NCI-H2081 (cell line): Measurements from ENCODE around the gene GDI1.
A peak's percentile ranks its signal among the peaks of the same experiment; 100 is the strongest.

Experiments used
- DNase-seq, 2 experiments: peaks; one replicate each; lab custom pipeline; 2025; lab: John Stamatoyannopoulos, UW

The GDI1 gene

GRCh38 chrX:154481911-154482601, 45.1 kb downstream of the GDI1 start:
- no peak for DNase-seq

GRCh38 chrX:154482786-154483185, 45.8 kb downstream of the GDI1 start:
- no peak for DNase-seq

DNA sequence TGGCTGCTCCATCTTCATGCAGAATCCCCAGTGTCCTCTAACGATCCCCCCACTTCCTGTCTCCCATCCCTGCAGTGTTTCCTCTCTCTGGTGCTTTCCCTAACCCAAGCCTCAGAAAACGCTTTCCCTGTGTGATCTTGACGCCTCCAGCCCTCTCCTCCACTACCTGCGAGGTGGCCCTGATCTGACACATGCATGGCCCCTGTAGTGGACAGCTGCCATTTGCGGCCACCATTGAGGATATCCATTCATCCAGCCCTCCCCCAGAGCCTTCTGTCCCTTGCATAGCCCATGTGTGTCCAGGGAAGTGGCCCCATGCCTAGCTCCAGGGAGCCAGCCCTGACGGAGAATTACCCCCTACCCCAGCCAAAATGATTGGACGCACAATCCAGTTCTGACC, 46.4 kb downstream of the GDI1 start:
- DNase-seq = no peak

DNA sequence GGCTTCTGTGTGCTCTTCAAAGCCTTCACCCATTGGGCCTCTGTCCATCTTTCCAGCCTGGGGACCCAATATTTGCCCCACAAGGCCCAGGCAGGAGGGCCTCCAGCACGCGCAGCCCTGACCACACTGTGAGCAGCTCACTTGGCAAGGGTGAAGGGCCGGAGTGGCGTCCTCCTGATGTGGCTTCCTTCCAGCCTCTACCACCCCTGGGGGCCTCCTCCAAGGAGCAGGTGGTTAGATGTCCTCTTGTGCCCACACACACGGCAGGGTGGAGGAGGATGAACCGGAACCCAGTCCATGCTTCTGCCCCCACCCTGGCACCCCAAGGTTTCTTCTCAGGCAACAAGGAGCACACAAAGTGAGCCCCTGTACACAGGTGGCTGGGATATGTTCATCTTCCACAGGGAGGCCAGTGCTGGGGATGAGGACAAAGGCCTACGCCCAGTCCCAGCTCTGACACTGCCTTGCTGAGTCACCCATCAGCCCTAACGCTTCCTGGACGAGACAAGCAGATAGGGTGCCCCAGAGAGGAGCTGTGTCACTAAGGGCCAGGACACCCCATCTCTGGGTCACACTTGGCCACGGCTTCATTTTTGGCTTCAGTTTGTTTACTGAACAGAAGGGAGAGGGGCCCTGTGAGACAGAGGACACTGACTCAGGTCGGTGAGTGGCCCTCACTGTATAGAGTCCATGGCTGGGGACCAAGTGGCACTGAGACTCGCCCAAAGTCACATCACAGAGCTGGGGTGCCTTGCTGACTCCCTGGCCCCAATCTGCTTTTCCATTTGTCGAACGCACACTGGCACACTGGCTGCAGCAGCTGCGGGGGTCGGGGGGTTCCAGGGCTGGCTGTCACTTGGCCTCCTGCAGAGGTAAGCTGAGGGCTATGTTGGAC, 47.5 kb downstream of the GDI1 start:
- DNase-seq = no peak

DNA sequence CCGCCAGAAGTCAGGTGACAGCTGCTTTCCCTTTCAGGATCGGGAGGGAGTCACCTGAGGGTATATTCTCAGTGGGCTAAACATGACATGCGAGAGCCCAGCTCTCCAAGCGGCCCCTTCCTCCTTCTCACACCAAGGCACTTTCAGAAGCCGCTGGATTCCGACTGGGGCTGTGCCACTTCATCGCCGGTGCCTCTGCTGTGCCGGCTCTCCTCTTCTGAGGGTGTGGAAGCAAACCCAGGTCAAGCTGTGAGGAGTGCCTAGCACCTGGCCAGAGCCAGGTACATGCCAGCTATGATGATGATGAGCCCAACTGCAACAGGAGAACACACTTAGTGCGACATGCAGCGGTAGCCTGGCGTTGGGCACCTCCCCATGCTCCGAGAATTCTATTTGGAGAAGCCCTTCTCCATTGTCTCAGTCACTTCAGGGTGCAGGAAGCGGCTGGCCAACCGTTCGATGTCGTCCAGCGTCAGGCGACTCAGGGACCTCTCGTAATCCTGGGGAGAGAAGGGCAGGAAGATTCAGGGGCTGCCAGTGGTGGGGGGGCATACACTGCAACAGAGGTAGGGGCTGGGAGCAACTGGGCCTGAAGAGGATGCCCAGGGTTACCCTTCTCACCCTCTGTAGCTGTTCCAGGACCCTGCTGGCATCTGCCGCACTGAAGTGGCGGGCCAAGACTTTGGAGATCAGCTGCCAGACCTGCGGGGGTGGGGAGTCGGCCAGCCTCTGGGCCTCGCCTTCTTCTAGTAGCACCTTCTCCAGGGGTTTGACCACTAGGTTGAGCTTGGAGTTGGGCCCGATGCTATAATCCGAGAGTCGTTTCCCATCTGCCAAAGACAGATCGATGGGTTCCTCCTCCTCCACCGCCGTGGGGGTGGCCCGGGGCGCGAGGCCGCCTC, 48.4 kb downstream of the GDI1 start:
- DNase-seq = peak in 1 of 2 experiments; percentile 13

DNA sequence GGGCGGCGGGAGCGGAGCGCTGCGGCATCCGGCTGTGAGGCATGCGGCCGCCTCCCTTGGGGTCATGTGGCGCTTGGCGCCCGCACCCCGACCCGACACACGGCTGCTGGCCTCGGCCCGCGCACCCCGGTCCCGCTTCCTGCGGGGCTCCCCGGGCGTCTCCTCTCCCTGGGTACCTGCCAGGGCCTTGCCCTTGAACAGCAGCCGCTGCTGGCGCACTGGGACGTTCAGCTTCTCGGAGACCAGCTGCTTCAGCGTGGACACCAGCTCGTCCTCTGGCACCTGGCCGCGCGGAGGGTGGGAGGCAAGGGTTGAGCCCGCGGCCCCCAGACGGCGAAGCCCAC, 49.1 kb downstream of the GDI1 start:
- DNase-seq = no peak

DNA sequence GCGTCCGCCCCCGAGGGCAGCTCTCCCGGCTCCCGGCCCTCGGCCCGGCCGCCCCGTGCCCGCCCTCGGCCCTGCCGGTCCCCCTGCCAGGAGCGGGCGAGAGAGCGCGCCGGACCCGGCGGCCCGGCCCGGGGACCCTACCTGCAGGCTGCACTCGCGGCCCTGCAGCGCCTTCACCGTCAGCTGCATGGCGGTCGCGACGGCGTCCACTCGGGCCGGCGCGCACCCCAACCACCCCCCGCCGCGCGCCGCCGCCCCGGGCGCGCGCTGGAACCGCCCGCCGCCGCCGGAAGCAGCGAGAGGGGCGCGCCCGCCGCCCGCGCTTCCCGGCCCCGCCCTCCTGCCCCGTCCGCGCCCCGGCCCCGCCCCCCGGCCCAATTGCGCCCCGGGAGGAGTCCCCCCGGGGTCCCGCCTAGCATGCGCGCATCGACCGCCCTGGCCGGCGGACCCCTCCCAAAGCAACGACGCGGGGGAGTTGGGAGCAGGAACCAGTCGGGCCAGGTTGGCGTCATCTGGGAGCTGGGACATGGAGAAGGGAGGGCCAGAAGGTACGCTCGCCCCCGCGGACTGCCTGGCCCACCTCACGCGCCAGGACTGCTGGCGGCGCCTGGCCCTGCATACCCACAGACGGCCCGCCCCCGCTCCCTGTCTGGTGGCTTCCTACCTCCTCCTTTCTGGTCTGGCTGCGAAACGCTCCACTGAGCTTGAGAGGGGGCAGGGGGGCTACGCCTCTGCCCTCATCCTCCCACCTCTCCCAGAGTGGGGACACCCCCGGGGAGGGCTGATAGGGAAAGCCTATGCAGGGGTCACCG, 49.6 kb downstream of the GDI1 start, which contains the start of gene UBL4A:
Gene UBL4A (minus strand): TSS at position 220 of the 812 bp plus-strand sequence. CDS start 31 bp downstream, at position 189.
- DNase-seq = peak in 1 of 2 experiments; percentile 24

DNA sequence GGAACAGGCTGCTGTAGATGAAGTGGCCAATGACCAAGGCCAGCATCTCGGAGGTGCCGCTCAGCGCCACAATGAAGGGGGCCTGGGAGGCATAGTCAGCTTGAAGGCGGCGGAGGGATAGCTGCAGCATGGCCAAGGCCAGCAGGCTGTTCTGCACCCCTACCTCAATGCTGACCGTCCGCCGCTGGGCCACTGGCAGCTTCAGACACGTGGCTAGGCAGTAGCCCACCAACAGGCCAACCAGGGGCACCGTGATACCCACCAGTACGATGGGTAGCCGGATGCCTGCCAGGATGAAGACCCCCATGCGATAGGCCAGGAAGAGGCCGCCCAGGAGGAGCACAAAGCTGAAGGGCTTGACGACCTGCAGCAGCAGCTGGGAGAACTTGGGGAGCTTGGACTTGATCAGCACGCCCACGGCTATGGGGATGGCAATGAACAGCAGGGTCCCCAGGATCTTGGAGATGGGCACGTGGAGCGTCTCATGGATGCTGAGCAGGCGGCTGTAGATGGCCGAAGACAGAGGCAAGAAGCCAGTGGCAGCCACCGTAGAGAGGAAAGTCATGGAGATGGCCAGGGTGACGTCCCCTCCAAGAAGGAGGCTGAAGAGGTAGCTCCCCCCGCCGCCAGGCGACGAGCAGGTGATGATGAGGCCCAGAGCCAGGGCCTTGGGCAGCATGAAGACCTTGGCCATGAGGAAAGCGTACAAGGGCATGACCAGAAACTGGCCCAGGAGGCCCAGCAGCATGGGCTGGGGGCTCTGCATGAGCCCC, 50.8 kb downstream of the GDI1 start:
- DNase-seq = no peak

GRCh38 chrX:154488336-154489075, 51.6 kb downstream of the GDI1 start:
- DNase-seq = no peak

GRCh38 chrX:154489182-154489581, 52.2 kb downstream of the GDI1 start:
- DNase-seq = no peak

DNA sequence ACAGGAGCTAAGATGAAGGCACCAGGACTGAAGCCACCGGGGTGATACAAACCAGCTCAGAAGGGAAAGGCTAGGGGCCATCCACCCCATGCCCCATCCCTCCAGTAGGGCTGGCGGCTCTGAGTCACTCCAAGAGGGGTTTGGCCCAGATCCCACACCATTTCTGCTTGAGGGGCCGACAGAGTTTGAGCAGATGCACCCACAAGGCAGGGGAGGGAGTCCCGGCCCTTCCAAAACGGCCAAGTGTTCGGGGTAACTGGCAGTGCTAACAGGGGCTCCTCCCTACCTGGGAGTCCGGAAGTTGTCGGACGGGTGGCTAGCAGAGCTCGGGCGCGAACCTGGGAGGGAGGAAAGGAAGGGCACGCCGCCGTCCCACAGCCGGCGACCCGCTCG, 53.1 kb downstream of the GDI1 start:
- DNase-seq = no peak

DNA sequence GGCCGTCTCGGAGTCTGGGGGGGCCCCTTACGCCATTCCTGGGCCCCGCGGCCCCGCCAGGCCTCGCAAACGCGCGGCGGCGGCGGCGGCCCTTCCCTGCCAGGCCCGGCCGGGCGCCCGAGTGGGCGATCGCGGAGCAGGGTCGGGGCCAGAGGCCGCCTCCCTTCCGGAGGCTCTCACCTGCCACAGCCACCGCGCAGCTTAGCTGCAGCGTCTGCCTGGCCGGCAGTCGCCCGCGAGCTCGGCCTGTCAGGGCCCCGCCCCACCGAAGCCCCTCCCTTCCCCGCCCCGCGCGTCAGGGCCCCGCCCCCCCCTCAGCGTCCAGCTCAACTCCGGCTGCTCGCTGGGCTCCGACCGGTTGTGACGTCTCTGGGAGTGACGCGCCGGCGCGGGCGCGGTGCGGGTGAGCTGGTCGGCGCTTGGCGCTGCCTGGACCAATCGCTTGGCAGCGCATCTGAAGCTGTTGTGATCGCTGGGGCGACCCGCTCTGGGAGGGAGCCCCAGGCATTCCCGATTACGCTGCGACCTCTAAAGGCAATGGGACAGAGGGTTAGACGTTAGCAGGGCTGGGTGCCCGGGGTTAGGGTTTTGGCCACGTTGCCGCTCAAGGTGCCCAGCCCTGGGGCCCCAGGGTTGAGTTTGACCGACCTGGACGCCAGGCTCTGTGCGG, 53.6 kb downstream of the GDI1 start, which contains the start of gene SLC10A3:
Gene SLC10A3 (minus strand): TSS at position 216 of the 670 bp plus-strand sequence. CDS start 1,689 bp downstream, outside the sequence.
- peak; percentile 80 to 86 for DNase-seq
